GM18861 (cell line): Measurements from ENCODE around the gene MIPEP.

ENCODE experiments used
- ATAC-seq: cut with Tn5 transposase; IDR thresholded peaks from one replicate; pipeline ENCODE4 v1.9.1; 2021; ENCODE audit not compliant: unreplicated experiment

MIPEP gene

GRCh38 chr13:23688336-23688735 lies 200.9 kb downstream of the MIPEP start:
- no peak for ATAC-seq

GRCh38 chr13:23687614-23688013 lies 201.6 kb downstream of the MIPEP start:
- no peak for ATAC-seq

- ATAC-seq = no peak
These were observed 202.3 kb downstream of the MIPEP start for GRCh38 chr13:23686948-23687347.

- ATAC-seq = no peak
These were observed 203.8 kb downstream of the MIPEP start for GRCh38 chr13:23685416-23685815.

- ATAC-seq = no peak
These were observed 204.6 kb downstream of the MIPEP start for GRCh38 chr13:23684647-23685046.

GRCh38 chr13:23683084-23683483 lies 206.1 kb downstream of the MIPEP start:
- ATAC-seq = no peak

GRCh38 chr13:23680845-23681669 lies 208.1 kb downstream of the MIPEP start:
- no peak for ATAC-seq
